CD4-positive, alpha-beta T cell treated with Interleukin-2 at 100 ng/mL for 4 hours (primary cell): ENCODE results near the gene ADAM17.
"Not testable (repeated sequence)": the region's sequence is repeated elsewhere in the genome, so short reads cannot be mapped to it uniquely, and the experiment has no call there.

Experiments
- DNase-seq: peaks from one replicate; pipeline ENCODE4 v3.0.0-alpha.2; 2020; ENCODE audit warnings: low spot score

The ADAM17 gene

DNA sequence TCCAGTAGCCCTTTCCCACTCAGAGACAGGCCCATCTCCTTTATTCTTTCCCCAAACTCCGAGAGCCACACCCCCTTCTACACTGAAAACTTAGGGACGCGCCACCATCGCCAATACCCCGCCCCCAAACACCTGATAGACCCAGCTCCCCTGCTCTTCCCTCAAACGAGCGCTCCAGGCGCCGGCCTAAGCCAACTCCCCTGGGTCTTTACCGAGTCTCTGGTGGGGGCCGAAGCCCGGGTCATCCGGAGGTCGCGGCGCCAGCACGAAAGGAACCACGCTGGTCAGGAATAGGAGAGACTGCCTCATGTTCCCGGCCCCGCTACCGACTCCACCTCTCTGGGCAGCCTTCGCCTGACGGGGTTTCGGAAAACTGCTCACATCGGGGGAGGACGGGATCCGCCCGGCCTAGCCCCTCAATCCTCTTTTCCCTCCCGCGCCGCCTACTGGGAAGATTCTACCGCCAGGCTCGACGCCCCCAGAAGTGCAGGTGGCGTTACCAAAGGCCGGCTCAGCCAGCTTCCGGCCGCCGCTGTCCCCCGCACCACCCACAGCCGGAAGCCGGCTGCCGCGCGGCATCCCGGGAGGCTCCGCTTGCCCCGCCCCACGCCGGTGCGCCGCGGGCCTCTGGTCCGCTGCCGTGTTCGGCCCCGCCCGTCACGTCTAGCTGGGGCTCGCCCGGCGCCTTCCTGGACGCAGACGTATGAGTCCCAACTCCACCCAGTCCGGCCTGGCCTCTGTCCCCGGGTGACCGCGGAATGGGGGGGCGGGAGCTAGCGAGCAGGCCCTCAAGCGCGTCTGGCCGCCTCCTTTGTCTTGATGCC, at the start of gene ADAM17:
Gene ADAM17 (minus strand): TSS at position 534 of the 824 bp plus-strand sequence. CDS start 225 bp downstream, at position 309.
- peak; percentile 79 for DNase-seq

DNA sequence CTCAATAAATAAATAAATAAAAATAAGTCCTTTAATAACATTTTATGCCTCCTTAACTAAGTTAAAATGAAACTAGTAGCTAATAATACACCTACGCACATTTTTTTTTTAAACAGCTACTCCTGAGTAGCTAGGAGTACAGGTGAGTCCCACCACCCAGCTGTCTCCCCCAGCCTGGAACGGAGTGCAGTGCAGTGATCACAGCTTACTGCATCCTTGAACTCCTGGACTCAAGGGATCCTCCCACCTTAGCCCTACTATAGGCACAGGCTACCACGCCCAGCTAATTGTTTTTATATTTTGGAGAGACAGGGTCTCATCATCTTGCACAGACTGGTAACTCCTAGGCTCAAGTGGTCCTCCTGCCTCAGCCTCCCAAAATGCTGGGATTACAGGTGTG, 46.8 kb upstream of the ADAM17 start:
- no peak for DNase-seq

DNA sequence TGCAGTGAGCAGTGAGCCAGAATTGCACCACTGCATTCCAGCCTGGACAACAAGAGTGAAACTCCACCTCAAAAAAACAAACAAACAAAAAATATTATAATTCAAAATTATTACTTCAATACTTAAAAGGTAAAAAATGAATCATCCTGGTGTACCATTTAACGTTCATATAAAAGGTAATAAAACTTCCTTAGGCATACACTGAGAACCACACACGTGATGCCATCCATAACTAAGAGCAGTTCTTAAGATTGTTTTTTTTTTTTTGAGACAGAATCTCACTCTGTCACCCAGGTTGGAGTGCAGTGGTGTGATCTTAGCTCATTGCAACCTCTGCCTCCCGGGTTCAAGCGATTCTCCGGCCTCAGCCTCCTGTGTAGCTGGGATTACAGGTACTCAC, 45.8 kb upstream of the ADAM17 start:
- no peak for DNase-seq

DNA sequence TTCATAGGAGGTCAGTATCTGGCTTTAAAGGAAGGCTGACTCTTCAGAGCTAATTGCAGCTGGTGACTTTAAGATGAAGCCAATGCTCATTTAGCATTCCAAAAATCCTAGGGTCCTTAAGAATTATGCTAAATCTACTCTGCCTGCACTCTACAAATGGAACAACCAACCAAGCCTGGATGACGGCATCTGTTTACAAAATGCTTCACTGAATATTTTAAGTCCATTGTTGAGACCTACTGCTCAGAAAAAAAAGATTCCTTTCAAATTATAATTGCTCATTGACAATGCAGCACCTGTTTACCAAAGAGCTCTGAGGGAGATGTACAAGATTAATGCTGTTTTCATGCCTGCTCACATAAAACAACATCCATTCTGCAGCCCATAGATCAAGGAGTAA, 43.8 kb upstream of the ADAM17 start:
- DNase-seq = no peak

DNA sequence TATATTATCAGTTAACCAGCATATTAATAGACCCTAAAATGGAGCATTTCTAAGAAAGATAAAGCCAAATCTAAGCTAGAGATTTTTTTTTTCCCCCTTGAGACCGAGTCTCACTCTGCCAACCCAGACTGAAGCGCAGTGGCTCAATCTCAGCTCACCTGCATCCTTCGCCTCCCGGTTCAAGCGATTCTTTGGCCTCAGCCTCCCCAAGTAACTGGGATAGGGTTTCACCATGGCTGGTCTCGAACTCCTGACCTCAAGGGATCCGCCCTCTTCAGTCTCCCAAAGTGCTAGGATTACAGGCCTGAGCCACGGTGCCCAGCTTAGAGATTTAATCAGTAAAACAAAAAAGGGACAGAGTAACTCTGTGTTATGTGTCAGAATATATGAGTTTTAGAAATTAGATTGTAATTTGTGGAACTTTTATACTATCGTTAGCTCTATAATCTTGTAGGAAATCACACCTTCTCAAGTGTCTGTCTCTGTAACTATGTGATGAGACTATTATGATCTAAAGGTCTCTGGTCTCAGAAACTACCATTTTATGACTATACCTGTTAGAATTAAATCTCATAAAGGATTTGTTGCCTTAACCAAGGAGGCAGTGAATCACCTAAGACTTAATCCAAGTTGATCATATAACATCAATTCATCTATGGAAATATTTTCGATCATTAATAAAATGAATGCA, 41.1 kb upstream of the ADAM17 start:
- no peak for DNase-seq

DNA sequence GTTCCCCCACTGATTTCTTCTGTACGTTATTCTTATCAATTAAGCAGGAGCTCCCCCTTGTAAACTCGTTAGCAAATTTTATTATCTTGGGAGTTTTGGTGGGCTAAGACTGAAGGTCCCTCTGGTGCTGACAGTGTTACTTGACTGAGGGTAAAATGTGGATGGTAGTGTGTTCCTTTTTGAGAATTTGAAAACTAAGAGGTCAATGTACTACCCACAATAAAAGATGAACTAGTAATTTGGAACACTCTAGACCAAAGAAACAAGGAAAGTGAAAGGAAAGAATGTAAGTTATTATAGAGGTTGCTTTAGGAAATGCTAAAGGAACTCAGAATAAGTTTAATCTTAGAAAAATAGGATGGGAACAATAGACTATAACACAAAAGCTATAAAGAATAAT, 40.1 kb upstream of the ADAM17 start:
- DNase-seq = no peak

DNA sequence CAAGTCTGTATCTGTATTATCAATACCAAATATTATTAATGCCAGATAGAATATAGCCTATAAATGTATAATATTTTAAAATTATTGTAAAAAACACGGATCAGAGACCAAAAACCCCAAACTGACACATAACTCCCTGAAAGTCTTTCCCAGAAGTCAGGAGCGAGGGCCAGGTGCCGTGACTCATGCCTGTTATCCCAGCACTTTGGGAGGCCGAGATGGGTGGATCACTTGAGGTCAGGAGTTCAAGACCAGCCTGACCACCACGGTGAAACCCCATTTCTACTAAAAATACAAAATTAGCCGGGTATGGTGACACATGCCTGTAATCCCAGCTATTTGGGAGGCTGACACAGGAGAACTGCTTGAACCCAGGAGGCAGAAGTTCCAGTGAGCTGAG, 39.6 kb upstream of the ADAM17 start:
- not testable (repeated sequence) for DNase-seq

DNA sequence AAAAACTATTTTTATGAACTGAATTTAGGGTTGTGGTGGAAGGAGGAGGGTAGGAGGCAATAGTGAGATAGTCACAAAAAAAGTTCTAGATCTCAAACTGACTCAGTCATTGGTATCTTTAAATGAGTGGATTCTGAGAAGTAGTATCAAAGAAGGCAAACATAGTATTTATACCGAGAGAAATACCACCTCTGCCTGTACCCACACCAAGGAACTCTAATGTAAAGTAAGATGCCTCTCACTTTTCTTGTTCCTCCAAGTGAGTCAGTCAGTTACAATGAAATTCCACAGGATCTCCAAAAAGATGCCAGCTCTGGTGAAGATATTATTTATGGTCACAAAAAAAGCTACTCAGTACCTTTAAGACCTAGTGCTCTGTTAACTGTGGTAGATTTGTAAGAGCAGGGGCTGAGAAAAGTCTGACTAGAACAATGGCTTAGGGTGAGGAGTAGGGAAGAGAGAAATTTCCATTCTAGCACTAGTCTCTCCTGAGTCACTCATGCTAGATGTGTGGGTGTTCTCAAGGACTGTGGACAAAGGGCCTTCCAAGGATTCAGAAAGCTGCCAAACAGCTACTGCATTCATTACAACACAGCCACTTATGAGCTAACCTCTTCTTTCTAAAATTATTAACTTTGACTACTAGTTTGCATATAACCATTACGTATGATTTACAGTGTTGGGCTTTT, 38.9 kb upstream of the ADAM17 start:
- DNase-seq = peak; percentile 60

DNA sequence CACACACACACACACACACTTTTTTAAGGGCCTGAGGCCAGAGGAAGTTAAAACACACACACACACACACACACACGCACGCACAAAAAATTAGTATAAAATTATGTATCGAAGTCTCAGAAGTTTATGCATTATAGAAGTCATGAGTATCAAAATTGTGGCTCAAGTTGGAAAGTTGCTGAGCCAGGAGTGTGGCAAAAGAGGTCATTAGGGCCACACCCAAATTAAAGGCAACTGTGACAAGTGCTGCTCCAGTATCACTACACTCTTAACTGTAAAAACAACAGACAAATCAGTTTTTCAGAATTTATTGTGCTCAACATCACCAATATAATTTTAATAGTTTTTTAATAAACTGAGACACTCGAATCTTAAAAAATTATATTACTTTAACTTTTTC, 38.3 kb upstream of the ADAM17 start:
- DNase-seq = no peak

DNA sequence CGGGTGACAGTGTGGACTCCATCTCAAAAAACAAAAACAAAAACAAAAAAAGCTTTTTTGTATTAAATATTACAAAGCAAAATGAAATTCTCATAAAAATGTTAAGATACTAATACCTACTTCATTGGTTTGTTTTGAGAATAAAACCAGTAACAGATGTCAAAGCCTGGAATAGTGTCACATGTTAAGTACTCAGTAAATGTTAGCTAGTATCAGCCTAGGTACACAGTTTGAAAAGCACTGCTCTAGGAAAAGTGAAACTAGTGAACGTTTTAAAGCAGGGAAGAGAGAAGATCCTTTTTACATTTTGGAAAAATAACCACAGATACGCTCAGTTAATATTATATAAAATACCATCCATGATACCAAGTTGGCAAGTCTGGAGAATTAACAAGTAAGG, 37.1 kb upstream of the ADAM17 start:
- no peak for DNase-seq

DNA sequence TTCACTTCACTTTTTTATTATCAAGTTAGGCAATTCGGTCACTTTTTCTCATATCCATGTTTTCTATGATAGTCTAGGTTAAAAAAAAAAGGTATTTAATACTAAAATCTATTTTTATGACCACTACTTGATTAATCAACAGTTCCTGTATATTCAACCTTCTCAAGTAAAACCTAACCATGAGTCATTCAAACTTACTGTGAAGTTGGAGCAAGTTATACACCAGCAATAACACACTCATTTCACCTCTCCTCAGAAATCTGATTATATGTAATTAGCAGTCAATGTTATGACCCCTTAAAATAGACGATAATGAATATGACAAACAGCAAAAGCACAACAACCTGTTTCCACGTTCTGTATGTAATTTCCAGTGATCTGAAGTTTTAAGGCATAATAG, 35.0 kb upstream of the ADAM17 start:
- peak; percentile 44 for DNase-seq

DNA sequence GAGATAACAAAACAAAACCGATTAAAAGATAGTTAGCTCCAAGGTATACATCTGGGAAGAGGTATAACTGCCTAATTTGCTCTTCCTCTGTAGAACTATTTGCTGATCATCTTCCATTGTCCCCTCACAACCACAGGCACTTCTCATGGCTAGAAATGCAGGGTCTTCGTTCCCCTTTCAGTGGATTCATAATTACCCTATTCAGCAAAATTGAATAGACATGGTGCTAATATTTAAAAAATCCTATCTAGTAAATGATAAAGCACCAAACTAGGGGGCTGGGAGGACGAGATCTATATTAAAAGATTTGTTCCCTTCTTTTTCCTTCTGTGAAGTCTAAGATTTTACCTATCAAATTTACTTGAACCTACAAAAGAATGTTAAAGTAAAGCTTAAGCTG, 30.8 kb upstream of the ADAM17 start:
- no peak for DNase-seq

DNA sequence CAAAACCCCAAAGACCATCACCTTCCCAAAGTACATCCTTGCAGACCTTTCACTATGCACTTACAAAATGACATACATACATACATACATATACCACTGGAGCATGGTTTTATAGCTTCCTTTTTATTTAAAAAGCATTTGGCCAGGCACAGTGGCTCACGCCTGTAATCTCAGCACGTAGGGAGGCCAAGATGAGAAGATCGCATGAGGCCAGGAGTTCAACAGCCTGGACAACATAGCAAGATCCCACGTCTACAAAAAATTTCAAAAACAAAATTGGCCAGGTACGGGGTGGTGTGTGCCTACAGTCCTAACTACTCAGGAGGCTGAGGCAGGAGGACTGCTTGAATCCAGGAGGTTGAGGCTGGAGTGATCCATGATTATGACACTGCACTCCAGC, 29.9 kb upstream of the ADAM17 start:
- no peak for DNase-seq

DNA sequence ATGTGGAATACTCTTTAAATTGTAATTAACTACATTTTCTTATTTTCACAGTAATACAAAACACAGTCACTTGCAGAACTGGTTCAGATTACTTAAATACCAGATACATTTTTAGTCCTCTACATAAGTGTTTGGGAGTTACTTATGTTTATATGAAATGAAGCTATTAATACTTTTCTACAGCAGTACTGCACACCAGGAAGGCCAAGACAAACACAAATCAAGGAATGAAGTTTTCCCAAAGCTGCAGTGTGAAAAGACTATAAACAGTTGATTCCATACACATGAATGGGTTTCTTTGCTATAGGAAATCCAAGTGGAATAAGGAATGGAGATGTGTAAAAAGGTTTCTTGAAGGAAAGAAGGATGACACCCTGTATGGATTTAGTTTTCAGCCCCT, 29.3 kb upstream of the ADAM17 start:
- not testable (repeated sequence) for DNase-seq

DNA sequence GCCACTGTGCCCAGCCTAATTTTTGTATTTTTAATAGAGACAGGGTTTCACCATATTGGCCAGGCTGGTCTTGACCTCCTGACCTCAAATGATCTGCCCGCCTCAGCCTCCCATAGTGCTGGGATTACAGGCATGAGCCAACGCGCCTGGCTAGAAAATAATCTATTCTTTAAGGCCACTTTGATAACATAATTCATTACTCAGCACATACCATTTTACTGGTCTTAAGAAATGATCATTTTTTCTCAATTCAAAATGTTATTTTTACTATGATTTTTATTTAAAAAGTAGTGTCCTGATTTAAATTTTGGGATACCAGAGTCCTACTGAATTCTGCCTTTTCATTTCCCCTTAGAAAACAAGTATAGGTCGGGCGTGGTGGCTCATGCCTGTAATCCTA, 27.0 kb upstream of the ADAM17 start:
- no peak for DNase-seq

DNA sequence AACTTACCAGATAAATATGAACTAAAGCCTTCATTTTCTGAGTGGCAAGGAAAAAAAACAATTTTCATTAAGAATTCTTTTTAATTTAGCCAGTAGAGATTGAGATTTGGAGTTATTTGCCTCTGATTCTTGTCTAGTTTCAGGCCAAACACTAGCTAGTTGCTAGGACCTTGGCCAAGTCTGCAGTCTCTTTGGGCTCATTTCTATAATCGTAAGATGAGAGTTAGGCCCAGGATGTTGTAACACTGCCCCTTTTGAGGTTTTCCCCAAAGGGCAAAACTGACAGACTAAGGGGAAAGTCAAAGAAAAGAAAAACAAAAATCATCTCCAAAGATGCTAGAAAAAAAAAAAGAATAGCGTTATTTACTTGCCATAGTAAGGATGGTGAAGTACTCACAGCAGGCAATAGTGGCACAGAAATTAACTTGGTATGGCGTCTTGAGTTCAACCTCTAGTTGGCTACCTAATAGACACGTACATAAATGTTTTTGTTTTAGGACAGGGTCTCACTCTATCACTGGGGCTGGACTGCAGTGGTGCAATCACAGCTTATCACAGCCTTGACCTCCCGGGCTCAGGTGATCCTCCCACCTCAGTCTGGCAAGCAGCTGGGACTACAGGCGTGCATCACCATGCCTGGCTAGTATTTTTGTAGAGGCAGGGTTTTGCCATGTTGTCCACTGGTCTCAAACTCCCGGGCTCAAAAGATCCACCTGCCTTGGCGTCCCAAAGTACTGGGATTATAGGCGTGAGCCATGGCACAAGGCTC, 23.0 kb upstream of the ADAM17 start:
- DNase-seq = no peak

DNA sequence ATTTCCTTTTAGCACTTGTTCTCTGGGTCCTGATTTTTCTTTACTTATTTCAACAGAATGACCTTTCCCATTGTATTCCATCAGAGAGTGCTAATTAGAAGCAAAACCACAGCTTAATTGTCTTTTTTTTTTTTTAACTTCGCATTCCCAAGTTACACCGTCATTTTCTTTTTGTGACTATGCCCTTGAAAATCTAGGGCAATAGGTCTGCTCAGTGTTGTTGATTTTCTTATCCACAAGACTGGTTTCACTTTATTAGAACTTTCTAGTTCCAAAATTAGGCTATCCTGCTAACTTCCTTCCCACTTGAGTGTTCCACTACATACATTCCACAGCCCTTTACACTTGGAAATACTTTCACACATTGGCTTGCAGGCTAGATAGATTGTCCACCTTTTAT, 18.7 kb upstream of the ADAM17 start:
- DNase-seq = no peak

DNA sequence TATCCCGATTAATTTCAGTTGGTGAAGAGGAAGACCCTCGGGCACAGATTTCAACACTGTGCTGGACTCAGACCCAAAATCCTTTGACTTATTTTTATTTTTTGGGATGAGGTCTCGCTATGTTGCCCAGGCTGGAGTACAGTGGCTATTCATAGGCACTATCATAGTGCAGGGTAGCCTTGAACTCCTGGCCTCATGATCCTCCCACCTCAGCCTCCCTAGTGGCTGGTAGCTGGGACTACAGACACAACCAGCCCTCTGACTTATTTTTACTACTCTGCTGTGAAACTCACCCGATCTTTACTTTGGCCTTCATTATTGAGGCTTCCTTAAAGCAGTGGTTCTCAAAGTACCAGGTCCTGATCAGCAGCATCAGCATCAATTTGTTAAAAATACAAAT, 18.2 kb upstream of the ADAM17 start:
- DNase-seq = no peak

DNA sequence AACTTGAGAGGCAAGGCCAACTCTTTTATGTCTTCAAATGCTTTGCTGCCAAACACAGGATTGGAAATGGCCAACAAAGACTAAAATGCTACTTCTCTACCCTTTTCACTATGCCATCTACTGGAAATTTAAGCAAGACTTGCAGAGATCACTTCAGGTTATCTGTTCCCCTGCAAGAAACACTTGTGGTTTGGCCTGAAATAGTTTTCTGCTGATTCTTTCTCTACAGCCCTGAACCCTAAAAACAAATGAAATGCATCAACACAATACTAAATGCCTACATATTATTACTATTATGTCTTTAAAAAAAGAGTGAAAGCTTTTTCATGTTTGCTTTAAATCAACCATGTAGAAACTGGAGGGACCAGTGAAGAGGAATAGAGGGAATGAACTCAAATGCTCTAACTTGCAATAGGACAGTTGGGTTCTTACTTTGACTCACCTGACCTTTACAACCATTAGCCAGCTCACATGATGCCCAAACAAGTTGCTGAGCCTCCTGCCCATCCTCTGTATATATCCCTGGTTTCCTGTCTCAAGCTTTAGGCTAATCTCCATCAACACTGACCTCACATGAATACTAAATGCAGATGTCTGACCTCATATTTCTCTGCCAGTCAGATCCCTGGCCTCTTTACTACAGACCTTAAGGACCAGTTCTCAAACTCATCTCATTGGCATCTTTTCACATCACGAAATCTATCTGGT, 17.5 kb upstream of the ADAM17 start:
- DNase-seq = no peak

DNA sequence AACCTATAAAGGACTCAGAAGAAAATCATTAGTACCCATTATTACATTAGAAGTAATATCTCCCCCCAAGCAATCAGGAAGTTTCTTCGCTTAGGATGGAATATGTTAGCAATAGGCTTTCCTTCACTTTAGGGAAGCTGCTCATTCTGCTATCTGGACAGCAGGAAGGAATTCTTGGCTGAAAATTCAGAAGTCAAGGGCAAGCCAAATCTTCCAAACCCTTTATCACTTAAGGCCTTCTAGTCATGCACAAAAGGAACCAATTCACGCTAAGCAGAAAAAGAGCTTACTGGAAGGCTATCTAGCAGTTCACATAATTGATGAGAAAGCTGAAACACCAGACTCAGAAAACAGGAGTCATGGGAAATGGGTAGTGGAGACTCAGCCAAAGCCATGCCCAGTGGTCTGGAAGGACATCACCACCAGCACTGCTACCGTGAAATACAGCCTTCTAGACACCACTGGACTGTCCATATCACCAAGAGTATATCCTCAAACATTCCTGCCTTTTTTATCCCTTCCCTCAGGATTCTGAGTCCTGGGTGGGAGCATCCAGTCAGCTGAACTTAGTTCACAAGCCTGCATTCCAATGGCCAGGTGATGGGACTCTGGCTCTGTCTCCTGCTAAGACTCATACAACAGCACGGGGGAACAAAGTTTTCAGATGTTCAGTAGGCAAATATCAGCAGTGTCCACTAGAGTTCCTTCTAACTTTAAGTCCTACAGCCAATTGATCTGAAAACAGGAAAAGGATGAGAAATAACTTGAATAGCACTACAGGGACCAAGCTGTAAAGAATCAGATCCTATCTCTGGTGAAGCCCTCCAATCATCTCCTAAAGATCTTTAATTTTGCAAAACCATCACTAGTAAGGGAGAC, 14.8 kb upstream of the ADAM17 start:
- no peak for DNase-seq
